NCI-H774 (cell line): ENCODE results near the gene DMD.

Experiments
- DNase-seq: peaks from one replicate; lab custom pipeline; 2025; lab: John Stamatoyannopoulos, UW

Gene DMD

DNA sequence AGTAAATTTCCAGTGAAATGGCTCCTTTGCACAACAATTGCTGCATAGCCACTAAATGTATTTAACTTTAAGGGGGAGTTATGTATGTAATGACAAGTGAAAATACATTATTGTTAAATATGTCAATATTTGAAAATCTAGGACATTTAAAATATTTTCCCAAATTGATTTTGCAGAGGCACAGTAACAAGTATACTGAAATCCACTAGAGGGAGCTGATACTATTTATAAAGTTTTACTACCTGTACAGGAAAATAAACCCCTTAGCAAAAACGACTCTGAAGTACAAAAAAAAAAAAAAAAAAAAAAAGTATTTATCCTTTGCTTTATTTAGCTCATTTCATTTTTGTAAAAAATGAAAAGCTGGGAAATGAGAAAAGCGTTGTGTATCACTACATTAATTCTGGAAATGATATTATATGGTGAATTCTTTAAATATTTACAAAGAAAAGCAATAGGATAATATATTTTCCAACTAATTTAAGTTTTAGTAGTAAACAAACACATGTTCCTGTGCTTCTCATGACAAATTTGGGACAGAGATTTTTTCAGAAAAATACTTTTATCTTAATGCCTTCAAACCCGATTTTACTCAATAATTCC is 727.7 kb downstream of the DMD start:
- no peak for DNase-seq

DNA sequence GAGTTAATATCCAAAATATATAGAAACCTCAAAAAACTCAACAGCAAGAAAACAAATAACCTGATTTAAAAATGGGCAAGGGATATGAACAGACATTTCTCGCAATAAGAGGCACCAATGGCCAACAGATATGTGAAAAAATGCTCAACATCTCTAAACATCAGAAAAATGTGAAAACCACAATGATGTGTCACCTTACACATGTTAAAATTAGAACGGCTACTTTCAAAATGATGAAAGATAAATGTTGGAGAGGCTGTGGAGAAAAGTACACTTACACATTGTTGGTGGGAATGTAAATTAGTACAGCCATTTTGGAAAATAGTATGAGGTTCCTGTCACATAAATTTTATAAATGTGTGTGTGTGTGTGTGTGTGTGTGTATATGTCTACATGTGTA is 731.3 kb downstream of the DMD start:
- DNase-seq, result no peak

DNA sequence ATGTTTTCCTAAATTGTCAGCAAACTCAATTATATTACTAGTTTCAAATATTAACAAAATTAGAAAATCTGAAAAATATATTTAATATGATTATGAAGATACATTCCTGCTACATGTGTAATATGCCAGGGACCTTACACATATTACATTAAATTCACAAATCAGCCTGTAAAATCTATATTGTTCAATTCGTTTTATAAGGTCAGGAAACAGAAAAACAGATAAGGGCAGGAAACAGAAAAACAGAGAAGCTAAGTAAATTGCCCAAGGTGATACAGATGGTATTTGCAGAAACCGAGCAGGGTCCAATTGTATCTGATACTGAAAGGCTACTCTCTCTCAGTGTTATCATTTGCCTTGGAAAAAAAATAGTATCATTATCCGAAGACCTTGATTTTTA is 739.0 kb downstream of the DMD start:
- DNase-seq, result no peak

DNA sequence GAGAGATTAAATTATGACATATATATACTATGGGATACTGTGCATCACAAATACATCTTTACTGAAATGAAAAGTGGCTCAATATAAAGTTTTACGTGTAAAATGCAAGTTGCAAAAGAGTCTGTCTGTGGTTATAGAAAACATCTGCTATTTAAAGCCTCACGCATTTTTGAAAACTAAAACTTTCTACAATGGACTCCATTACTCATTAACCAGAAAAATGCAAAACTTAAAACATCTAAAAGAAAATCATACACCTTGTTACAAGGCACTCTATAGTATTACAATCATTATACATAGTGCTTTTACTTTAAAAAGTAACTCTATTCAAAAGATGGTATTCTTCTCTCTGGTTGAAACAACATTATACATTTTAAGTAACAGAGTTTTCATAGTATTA is 755.6 kb downstream of the DMD start:
- DNase-seq, result no peak

DNA sequence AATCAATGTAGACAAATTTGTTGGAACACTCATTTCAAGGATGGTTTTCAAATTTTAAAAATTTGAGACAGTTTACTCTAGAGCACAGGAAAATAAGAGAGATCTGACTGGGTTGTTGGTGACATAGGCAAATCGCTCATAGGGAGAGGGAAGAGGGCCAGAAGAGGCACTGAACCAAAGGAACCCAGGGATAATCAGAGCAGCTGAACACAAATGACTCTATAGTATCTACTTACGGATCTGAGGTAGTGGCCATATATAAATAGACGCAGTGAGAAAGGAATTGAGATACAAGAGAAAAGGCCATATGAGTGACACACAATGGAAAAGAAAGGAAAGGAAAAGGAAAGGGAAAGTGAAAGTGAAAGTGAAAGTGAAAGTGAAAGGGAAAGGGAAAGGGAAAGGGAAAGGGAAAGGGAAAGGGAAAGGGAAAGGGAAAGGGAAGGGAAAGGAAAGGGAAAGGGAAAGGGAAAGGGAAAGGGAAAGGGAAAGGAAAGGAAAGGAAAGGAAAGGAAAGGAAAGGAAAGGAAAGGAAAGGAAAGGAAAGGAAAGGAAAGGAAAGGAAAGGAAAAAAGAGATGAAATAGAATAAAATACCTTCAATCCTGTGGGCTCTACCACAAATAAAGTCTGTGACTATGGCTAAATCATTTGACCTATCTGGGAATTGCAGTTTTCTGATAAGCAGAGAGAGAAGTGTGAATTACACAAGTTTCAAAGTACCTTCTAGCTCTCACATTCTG is 759.2 kb downstream of the DMD start:
- DNase-seq, result no peak

DNA sequence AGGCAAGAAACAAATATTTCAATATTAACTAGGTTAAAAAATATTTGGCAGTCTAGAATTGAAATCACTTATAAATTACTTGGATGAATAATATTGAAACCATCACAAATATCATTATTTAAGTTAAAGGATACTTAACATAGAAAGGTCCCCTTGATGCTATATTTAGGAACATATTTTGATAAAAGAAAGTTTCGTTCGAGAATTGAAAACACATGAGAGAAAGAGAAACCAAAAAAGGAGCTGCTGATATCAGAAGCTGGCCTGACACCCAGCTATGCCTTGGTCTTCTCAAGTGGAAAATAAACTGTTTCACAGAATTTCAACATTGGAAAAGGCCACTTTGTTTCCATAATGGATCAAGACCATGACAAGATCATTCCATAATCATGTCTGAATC is 762.4 kb downstream of the DMD start:
- no peak for DNase-seq

DNA sequence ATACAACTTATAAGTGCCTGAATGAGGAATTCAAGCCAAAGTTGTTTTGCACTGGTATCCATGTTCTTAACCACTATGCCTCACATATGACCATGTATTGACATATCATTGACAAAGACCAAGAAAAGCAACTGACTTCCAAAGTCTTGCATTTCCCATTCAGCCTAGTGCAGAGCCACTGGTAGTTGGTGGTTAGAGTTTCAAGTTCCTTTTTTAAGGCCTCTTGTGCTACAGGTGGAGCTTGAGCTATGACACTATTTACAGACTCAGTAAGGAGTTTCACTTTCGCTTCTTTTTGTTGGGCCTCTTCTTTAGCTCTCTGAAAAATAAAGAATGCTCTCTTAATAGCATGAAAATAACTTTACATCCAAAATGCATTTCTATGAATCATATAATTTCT is 763.0 kb downstream of the DMD start:
- no peak for DNase-seq

DNA sequence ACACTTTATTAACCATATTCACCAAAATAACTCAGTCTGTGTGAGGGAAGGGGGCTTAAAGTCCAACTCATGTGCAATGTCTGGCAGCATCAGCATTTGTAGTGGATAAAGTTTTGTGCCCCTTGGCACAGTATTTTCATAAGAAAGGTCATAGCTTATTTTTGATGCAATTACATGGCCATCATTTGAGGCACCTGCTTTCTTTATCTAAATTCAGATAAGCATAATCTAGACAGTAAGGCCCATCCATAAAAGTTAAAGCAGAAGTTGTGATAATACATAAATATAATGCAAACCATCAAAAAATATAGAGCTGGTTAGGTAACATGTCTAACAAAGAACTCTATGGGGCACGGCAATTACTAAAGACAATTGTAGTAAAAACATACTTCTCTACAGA is 763.7 kb downstream of the DMD start:
- no peak for DNase-seq

DNA sequence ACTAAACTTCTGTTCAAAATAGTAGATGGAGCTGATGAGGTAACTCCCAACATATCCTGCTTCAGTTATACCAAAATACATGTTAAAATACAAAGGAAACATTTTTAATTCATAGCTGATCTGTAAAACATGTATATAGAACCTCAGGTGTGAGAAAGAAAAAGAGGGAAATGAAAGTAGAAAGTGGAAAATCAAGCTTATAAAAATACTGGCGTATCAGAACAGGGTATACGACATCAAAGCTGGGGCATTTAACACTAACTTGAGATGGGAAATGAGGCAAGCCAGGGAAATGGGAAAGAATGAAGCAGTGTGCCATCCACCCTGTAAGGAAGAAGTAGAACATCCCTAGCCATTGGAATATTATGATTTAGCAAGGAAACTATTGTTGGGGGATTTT is 767.5 kb downstream of the DMD start:
- no peak for DNase-seq

DNA sequence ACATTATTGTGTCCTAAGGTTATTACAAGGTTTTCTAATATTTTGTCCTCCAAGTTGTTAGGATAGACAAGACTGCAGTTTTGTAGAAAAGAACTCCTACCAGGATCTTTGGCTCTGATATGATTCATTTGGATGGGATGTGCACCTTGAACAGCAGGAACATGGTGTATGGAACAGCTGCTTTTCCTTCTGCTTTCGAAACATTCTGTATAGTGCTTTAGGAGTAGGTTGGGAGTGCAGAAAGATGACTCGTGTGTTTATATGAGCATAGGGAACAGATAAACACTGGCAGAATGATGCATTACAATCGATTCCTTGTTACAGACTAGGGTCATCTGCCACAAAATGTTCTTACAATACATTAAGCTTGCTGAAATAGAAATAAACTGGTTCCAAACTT is 790.1 kb downstream of the DMD start:
- no peak for DNase-seq

DNA sequence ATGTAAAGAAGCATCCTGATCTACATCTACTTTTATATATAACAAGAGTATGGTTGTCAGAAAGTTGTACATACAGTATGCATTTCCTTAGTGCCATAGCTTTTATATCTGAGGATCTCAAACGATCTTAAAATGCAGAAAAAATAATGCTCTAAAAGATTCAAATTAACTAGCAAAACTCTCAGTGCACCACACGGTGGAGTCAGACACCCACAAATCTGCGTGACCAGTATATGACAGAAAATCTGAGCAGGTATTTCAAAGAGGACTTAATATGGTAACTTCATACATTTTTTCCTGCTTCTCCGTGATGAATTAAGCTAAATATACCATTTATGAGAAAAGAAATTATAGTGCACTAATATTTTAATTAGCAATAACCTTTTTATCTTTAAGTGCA is 803.0 kb downstream of the DMD start:
- no peak for DNase-seq

DNA sequence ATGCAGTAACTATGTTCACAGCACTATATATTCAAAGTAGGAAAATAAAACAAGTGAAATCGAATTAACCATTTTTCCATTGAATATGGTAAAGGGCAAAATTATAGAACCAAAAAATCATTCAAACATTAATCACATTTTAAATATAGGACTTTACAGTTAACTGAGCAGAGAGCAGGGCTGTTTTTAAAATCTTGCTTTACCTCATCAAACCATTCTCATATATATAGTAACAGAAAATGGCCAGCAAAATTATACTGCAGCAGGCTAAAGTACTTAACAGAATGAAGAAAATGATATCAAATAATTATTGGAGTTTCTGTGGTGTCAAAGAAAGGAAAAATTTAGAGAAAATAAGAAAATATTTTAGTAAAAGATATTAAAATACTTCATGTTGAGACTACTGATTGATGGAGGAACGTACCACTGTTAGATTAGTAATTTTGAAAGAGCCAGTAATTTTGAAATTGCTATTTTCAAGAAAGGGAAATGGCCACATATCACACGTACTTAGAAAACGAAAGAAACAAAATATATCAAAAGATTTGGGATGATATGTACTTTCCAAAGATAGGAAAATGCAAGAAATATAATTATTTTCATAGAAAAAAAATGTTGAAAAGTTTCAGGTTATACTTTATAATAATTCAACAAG is 813.7 kb downstream of the DMD start:
- DNase-seq, result no peak

DNA sequence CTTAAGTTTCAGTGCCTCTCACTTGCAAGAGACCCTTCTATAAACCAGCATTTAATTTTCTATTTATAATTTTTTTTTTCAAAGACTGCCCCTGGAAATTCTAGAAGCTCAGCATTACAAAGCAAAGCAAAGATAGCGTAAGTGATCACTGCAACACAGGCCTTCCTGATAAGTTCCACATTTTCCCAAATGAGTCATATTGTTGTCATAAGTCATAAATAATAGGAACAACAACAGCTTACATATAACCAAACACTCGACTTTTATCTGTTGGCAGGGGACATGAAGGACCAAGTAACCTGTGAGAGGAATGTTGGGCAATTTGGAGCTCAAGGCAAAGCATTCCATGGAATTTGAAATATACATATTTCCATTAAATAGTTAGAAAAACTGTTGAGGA is 815.5 kb downstream of the DMD start:
- no peak for DNase-seq

DNA sequence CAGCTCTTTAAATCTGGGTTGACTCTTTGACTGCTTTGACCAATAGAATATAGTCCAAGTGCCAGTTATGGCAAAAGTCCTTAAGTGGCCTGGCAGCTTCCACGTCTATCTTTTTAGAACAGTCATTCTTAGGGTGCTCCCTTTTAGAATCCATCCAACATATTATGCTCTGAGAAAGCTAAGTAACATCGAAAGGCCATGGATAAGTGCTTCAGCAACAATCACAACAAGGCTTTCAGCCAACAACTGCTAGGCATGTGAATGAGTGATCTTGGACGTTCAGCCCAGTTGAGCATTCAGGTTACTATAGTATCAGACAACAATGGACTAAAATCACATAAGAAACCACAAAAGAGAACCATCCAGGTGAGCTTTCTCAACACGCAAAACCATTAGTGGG is 818.7 kb downstream of the DMD start:
- DNase-seq, result no peak

DNA sequence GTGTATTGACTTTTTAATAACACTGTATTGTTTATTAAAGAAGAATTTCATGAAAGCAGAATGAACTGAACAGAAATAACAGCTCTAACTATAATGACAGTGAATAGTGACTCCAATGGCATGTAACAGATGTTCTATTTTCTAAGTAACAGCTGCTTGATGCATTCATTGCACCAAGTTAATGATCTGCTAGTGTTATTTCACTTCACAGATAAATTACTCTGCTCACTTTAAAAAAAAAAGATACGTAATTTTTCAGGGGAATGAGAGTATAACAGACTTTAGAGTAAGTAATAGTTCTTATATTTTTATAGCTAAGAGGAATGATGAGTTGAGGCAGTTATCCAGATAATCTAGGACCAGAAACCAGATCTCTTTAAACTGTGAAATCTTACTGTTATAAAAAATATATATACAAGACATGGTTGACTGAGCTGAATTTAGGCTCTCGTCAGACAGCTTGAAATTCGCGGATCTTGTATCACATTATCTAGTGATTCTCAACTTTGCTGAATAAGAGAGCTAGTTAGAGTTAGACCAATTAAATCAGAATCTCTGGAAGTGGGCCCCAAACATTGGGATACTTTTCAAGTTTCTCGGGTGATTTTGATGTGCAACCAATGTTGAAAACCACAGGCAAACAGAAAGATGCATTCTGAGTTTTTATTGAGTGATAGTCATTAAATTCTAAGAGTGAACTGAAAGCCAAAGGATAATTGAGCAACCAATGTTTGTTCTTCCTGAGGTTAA is 840.7 kb downstream of the DMD start:
- no peak for DNase-seq

DNA sequence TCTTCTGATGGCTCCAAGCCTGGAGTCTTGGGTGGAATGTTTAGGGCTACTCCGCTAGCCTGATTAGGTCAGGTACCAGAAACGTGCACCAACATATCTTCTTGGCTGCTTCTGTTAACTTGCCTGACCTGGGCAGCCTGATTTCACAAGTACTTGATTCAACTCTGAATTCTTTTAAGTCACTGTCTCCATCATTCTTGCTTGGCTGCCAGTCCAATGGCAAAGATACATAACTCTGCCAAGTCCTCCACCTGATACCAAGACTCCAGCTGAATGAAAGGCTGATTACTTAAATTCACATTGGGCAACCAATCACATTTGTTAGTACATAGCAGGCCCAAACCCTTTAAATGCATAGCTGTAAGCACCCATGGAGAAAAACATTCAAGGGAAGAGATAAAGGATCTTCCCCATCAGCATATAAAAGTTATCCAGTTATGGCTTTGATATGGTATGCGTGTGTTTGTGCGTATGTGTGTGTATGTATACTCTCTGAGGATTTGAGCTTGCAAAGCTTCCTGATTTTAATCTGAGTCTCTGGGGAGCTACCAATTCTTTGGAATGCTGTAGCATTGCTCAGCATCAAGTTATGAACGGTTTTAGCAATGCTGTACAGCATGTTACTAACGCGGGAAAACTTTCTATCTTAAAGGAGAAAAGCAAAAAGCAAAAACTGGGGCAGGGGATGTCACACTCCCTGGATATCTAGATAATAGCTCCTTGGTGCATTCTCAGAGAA is 917.2 kb downstream of the DMD start:
- no peak for DNase-seq

DNA sequence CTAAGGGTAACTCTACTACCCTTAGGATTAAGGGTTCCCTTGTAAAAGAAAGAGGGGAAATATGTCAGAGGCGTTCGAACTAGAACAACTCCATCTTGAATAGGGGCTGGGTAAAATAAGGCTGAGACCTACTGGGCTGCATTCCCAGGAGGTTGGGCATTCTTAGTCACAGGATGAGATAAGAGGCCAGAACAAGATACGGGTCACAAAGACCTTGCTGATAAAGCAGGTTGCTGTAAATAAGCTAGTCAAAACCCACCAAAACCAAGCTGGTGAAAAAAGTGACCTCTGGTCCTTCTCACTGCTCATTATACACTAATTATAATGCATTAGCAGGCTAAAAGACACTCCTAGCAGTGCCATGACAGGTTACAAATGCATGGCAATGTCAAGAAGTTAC is 922.0 kb downstream of the DMD start:
- no peak for DNase-seq

DNA sequence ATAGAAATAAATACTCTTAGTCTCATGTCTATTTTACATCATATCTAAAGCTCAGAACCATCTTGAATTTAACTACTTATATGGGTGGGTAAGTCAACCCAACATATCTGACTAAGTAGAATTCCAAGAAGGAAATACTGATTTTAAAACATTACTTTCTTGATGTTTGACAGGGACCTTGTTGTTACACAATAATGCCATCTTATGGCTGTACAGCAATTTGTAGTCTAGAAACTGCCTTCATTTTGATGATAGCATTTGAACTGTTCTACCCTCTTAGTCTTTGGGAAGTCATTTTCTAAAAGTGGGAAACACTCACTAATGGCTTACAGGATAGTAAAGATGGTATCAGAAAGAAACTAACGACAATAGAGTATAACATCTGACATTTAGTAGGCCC is 929.5 kb downstream of the DMD start:
- DNase-seq, result no peak

DNA sequence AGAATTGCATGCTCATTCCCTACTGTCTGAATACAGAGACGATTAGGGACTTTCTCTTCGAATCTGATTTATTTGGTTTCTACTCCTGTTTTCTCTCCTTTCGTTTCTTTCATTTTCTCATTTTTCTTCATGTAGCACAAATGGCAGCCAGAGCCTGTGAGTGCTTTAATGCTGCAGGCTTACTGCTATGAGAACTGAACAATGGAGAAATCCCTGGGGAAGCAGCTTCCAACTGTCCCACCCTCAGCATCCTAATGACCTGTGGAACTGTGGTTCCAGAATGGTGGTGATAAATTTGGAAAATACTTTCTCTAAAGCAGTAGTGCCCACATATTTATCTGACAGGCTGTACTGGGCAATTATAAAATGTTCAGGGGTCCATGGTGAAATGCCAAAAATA is 930.4 kb downstream of the DMD start:
- DNase-seq, result no peak

DNA sequence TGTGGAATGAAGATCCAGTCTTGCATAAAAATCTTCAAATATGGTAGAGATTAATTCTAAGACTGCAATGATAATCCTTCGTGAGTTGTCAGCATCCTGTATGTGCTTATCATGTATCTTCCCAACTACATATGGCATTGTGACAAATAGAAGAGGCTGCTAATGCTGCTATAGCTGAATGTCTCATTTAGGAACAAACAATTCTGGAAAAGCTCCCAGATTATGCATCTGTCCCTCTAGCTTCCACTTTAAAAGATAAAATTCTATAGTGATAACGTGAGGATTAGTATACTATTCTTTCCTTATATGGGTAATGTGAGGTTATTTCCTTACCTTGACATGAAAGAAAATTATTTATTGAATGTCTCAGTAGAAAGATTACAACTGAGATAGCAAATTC is 930.9 kb downstream of the DMD start:
- no peak for DNase-seq

DNA sequence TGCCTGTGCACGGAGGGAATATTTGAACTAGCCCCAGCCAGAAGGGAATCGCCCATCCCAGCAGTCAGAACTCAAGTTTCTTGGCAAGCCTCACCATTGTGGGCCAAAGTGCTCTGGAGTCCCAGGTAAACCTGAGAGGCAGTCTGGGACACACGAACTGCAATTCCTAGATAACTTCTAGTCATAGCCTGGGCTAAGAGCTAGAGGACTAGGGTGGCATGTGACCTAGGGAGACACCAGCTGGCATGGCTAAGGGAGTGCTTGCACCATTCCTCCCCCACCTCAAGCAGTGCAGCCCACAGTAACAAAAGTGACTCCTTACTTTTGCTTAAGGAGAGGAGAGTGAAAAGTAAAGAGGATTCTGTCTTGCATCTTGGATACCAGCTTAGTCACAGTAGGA is 935.2 kb downstream of the DMD start:
- no peak for DNase-seq

DNA sequence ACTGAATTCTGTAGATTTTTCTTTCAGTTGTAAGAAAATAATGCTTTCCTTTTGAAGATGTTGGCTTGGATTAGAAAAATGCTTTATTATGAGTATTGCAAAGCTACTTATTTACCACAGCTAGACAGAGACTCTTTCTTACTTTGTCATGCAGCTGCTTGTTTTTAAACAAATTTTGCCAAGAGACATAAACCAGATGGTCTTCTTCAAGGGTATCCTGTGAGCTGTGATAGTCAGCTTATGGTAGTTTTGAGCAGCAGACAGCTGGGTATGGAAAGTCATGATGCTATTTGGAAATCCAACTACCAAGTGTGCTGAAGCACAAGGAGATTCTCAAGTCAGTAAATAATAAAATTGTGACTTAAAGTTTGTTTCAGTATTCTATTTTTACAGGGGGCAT is 941.5 kb downstream of the DMD start:
- no peak for DNase-seq
